GM10248 (cell line): ENCODE measurements around the gene KCNN1.
A peak's percentile ranks its signal among the peaks of the same experiment; 100 is the strongest.

Source experiments
- CTCF ChIA-PET: fragments of 300-600 bp; sonication (Branson Sonifier 250); formaldehyde crosslinking; extraction: SDS; loops from one replicate; lab custom pipeline; 2021; ENCODE audit warnings: antibody characterized with exemption; lab: Yijun Ruan, JAX
- POLR2A ChIA-PET: fragments of 350-650 bp; sonication (Branson Sonifier 250); formaldehyde crosslinking; extraction: SDS; loops from one replicate; lab custom pipeline; 2020; ENCODE audit warnings: antibody characterized with exemption; lab: Yijun Ruan, JAX
- DNase-seq: peaks from one replicate; pipeline ENCODE4 v3.0.0; 2012; ENCODE audit errors: extremely low spot score
- TF ChIP-seq, protein P1 (sequence below): IDR thresholded peaks from 2 replicates; pipeline ENCODE4 v1.5.1; 2012; ENCODE audit warnings: mild to moderate bottlenecking, low read depth; ENCODE audit errors: extremely low read depth, missing control alignments, control extremely low read depth

The KCNN1 gene

DNA sequence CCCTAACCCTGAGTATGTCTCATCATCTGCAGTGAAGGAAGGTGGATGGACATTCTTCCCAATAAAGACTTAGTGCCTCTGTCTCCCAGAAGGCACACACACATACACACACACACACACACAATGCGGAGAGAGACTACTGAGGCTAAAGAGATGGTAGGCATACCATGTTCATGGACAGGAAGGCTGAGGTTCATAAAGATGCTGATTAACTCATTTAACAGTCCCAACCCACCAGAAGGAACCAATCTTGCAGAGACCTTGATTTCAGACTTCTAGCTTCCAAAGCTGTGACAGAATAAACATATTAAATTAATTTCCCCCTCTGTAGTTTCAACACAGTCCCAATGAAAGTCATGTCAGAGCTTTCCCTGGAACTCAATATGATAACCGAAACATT, 74.1 kb downstream of the KCNN1 start:
- ChIA-PET POLR2A (no interaction called here), CTCF (interaction anchor here (1.5 kb wide), 1 partner anchor 14 kb away, joined by 4 read pairs; no protein-coding TSS in a partner anchor)
- DNase-seq, result no peak
- TF ChIP-seq, protein P1, sequence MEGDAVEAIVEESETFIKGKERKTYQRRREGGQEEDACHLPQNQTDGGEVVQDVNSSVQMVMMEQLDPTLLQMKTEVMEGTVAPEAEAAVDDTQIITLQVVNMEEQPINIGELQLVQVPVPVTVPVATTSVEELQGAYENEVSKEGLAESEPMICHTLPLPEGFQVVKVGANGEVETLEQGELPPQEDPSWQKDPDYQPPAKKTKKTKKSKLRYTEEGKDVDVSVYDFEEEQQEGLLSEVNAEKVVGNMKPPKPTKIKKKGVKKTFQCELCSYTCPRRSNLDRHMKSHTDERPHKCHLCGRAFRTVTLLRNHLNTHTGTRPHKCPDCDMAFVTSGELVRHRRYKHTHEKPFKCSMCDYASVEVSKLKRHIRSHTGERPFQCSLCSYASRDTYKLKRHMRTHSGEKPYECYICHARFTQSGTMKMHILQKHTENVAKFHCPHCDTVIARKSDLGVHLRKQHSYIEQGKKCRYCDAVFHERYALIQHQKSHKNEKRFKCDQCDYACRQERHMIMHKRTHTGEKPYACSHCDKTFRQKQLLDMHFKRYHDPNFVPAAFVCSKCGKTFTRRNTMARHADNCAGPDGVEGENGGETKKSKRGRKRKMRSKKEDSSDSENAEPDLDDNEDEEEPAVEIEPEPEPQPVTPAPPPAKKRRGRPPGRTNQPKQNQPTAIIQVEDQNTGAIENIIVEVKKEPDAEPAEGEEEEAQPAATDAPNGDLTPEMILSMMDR, result no peak

DNA sequence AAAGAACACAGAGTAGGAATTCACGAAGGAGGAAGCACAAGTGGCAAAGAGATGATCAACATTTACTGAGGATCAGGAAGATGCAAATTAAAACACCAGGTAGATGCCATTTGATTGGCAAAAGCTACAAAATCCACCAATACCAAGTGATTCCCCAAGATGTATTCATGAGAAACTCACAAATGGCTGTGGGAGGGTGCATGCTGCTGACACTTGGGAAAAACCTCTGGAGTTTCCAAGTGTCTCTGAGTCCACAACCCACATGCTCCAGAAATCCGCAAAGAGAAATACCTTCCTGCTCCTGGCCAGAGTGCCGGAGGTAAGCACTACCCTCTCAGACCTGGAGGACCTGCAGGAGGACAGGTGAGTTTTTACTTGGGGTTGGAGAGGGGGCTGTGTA, 76.8 kb downstream of the KCNN1 start:
- CTCF ChIA-PET, result interaction anchor here (1.8 to 2.3 kb wide), 2 partner anchors 16 to 124 kb away, joined by 4 to 10 read pairs; no protein-coding TSS in a partner anchor
- TF ChIP-seq, protein P1, result no peak
- no peak for DNase-seq
- POLR2A ChIA-PET, result no interaction called here

DNA sequence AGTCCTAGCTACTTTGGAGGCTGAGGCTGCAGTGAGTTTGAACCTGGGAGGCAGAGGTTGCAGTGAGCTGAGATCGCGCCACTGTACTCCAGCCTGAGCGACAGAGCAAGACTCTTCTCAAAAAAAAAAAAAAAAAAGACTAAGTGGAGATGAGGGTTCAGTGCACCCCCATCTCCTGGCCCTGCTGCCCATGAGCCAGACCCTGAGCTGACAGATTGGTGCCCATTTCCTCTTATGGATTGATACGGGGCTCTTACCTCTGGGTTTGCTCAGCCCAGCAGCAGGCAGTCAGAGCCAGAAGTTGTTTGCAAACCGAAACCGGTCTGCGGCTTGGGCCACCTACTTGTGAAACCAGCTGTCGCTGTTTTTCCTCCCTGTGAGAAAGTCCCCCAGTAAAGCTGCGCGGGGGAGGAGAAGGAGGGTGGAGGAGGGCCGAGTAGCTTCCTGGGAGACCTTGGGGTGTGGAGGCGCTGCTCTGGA, 78.0 kb downstream of the KCNN1 start:
- ChIA-PET CTCF (interaction anchor here (0.7 to 2.3 kb wide), 11 partner anchors 13 to 123 kb away, joined by 3 to 10 read pairs (median 3); partner anchors contain the start of gene ARRDC2), POLR2A (interaction anchor here (0.6 to 1.1 kb wide), 5 partner anchors 21 to 589 kb away, joined by 3 to 6 read pairs (median 3); partner anchors contain the start of gene JUND)
- peak; percentile 89 for DNase-seq
- TF ChIP-seq, protein P1, result no peak

DNA sequence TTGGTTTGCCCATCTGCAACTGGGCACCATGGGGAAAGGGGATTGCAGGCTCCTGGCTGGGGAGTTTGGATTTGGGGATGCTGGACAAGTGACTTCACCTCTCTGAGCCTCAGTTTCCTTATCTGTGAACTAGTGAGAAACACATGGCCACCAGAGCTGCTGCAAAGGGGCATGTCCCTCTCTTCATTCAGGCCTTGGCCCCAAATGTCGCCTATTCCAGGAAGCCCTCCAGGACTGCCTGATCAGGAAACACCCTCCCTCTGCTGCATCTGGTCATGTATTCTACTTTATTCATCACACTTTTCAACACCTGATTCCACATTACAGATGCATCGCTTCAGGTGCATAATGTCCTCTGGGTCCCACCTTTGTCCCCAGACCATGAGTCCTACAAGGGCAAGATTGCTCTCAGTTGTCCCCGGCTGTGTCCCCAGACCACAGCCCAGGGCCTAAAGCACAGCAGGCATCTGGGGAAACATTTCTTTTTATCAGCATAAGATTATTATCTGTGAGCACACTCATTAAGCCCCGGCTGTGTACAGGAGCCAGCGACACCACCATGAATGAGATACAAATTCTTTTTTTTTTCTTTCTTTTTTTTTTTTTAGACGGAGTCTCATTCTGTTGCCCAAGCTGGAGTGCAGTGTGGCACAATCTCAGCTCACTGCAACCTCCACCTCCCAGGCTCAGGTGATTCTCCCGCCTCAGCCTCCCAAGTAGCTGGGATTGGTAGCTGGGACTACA, 78.6 kb downstream of the KCNN1 start:
- ChIA-PET POLR2A (interaction anchor here (0.6 to 1.1 kb wide), 3 partner anchors 22 to 588 kb away, joined by 3 to 6 read pairs (median 3); partner anchors contain the start of gene JUND), CTCF (interaction anchor here (0.7 to 2.3 kb wide), 10 partner anchors 12 to 123 kb away, joined by 3 to 10 read pairs (median 4); partner anchors contain the start of gene ARRDC2)

DNA sequence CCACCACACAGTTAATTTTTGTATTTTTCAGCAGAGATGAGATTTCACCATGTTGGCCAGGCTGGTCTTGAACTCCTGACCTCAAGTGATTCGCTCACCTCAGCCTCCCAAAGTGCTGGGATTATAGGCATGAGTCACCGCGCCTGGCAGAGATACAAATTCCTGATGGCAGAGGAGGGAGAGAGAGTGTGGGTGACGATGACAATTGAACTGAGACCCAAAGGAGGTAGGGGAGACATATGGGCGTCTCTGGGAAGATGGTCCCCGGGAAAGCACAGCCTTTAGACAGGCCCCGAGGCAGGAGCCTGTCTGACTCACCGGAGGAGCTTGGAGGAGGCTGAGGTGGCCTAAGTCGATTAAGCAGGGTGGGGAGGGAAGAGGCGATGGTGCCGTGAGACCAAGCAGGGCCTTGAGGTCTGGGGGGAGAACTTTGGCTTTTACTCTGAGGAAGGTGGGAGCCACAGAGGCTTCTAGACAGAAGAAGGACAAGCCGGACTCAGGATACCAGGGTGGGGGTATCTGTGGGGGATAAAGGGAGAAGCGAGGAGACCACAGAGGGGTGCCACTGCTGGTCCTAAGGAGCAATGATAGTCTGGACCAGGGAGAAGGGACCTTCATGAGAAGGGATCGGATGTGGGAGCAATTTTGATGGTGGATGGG, 79.3 kb downstream of the KCNN1 start:
- DNase-seq, result no peak
- ChIA-PET CTCF (no interaction called here), POLR2A (no interaction called here)
- TF ChIP-seq, protein P1, result no peak

More for the DNA sequence above, 78.6 kb downstream of the KCNN1 start:
- no peak for DNase-seq
- TF ChIP-seq, protein P1, result no peak

DNA sequence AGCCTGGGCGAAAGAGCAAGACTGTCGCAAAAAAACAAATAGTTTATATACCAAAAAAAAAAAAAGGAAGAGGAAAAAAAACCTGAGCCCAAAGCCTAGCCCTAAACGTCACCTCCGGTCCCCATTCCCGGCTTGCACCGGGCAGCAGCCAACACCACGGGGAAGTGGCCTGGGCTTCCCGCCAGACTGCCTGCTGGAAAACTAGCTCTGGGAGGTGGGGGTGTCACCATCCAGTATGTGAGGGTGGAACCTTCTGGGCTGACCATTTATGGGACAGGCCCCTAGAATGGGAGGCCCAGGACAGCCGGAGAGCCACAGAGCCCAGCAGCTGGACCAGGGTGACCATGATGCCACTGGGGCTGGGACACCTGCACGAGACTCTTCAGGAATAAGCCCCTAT, 82.5 kb downstream of the KCNN1 start:
- ChIA-PET POLR2A (no interaction called here), CTCF (interaction anchor here (1.2 kb wide), 1 partner anchor 9 kb away, joined by 3 read pairs; no protein-coding TSS in a partner anchor)
- DNase-seq, result no peak
- TF ChIP-seq, protein P1, result no peak
